Osteocyte (in vitro differentiated cells): ENCODE measurements around the gene ACER3. TPM values are rescaled to one million over a fixed set of nuclear protein-coding genes. Genes with fewer than 3 reads are reported as not detected.

Experiments
- DNase-seq: peaks from one replicate; pipeline ENCODE4 v3.0.0; 2021; ENCODE audit warnings: mixed read lengths; ENCODE audit not compliant: unreplicated experiment; ENCODE audit errors: extremely low spot score
- H3K27ac Mint-ChIP-seq: one replicate; pipeline ENCODE4 v1.8.0; 2021; ENCODE audit warnings: mild to moderate bottlenecking, mixed read lengths; ENCODE audit not compliant: unreplicated experiment
- H3K27me3 Mint-ChIP-seq: one replicate; pipeline ENCODE4 v1.8.0; 2021; ENCODE audit warnings: mixed read lengths; ENCODE audit not compliant: unreplicated experiment
- H3K36me3 Mint-ChIP-seq: one replicate; pipeline ENCODE4 v1.8.0; 2021; ENCODE audit warnings: mixed read lengths; ENCODE audit not compliant: unreplicated experiment
- H3K4me1 Mint-ChIP-seq: one replicate; pipeline ENCODE4 v1.8.0; 2021; ENCODE audit warnings: mixed read lengths; ENCODE audit not compliant: unreplicated experiment
- H3K4me3 Mint-ChIP-seq: one replicate; pipeline ENCODE4 v1.8.0; 2021; ENCODE audit warnings: mild to moderate bottlenecking, moderate library complexity, mixed read lengths; ENCODE audit not compliant: unreplicated experiment
- H3K9me3 Mint-ChIP-seq: one replicate; pipeline ENCODE4 v1.8.0; 2021; ENCODE audit warnings: mixed read lengths; ENCODE audit not compliant: unreplicated experiment
- total RNA-seq: library from RNA; stranded (reverse); gene quantifications from 2 replicates; pipeline ENCODE4 v1.2.1, GENCODE V29; 2021
- TF ChIP-seq, protein P1 (sequence below): fragments of 200-600 bp; sonication (generic); IDR thresholded peaks from 2 replicates; pipeline ENCODE4 v1.5.0; 2021; ENCODE audit warnings: antibody characterized with exemption, mild to moderate bottlenecking, moderate library complexity

Gene ACER3
- total RNA-seq, 1 donor from 2014 or later = 17.4 TPM

DNA sequence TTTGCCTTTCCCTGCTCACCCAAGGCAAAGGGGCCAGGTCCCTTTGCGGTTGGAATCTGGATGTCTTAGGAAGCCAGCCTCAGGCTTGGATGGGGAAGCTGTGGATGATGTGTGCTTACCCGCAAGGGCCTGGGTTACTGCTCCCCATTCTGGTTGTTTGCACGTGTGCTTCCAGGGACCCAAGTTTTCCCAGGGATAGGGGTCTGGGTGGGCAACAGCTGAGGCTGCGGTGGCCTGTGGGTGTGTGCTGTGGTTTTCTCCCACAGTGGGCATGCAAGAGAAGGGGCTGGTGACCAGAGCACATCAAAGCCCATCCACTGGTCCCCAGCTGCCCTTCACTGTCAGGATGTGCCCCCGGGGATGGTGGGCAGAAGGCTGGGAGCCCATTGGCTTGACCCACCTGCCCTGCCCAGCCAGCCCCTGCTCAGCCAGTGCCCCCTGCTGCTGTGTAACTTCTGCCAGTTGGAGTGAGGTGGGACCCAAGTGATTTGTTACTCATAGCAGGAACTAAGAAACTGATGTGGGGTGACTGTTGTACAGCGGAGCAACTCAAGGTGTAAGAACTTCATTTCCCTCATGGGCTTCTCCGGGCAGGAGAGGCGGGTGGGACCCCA lies 209.4 kb downstream of the ACER3 start:
- no peak for DNase-seq
- H3K27me3 Mint-ChIP-seq = no peaks in the 10 kb centered on the region
- H3K4me1 Mint-ChIP-seq = peaks cover 53% of the 10 kb centered on the region
- no peak overlapping the region for H3K27ac Mint-ChIP-seq
- H3K4me3 Mint-ChIP-seq = no peak overlapping the region
- H3K9me3 Mint-ChIP-seq = no peaks in the 10 kb centered on the region
- TF ChIP-seq, protein P1, sequence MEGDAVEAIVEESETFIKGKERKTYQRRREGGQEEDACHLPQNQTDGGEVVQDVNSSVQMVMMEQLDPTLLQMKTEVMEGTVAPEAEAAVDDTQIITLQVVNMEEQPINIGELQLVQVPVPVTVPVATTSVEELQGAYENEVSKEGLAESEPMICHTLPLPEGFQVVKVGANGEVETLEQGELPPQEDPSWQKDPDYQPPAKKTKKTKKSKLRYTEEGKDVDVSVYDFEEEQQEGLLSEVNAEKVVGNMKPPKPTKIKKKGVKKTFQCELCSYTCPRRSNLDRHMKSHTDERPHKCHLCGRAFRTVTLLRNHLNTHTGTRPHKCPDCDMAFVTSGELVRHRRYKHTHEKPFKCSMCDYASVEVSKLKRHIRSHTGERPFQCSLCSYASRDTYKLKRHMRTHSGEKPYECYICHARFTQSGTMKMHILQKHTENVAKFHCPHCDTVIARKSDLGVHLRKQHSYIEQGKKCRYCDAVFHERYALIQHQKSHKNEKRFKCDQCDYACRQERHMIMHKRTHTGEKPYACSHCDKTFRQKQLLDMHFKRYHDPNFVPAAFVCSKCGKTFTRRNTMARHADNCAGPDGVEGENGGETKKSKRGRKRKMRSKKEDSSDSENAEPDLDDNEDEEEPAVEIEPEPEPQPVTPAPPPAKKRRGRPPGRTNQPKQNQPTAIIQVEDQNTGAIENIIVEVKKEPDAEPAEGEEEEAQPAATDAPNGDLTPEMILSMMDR = no peak
- no peaks in the 10 kb centered on the region for H3K36me3 Mint-ChIP-seq

DNA sequence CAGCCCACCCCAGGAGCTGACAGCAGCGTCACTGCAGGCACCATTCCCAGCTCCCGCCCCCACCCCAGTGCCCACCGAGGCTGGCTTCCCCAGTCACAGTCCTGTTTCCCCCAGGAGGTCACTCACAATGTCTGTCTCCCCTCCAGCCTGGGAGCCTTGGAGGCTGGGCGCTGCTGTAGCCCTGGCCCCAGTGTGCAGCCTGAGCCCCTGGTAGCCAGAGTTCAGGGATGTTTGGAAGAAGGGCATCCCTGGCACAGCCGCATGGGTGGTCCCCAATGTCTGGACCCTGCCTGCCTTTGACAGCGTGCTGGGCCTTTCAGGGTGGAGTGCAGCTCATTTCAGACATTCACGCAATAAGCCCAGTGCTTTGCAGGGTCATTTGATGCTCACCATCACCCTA lies 210.4 kb downstream of the ACER3 start:
- no peak for DNase-seq

DNA sequence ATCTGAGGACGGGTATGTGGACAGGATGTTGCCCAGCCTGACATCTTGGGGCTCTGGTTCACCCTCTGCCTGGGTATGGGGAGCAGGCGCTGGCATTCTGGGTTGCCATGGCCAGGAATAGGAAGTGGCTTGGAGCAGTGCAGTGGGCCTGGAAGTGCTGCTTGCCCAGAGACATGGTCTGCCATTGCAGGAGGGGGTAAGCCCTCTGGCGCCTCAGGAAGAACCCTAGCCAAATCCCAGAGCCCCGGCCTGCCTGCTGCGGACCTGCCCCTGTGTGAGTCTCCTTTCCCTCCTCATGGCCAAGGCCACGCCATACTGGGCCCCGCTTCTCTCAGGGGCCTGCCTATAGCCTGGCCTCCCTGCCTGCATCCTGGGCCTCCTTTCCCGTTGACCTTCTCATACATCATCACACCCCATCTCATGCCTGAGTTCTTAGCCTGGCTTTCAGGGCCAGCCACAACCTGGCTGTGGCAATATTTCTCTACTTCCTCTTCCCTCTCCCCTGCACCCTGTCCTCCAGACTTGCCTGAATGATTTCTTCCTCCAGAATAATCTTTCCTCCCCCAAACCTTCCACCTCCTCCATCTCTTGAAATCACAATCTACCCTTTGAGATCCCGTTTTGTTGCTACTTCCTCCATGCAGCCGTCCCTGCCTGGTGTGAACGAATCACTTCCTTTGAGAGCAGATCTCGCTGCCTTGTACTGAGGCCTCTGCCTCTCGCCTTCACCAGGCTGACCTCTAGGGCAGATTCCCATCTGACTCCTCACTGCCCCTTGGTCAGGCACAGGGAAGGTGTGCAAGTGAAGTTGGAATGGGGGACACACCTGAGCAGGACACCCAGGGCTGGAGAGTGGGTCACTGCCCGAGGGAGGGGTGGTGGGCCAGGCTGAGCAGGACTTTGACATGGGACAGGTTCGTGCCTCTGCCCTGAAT lies 211.2 kb downstream of the ACER3 start:
- Mint-ChIP-seq H3K36me3 (no peaks in the 10 kb centered on the region), H3K27me3 (no peaks in the 10 kb centered on the region), H3K27ac (no peak overlapping the region), H3K9me3 (no peaks in the 10 kb centered on the region), H3K4me3 (no peak overlapping the region), H3K4me1 (peaks cover 48% of the 10 kb centered on the region)
- TF ChIP-seq, protein P1 = no peak
- no peak for DNase-seq

More for the DNA sequence above, 210.4 kb downstream of the ACER3 start:
- no peak overlapping the region for H3K4me3 Mint-ChIP-seq
- no peak overlapping the region for H3K27ac Mint-ChIP-seq
- H3K9me3 Mint-ChIP-seq = no peaks in the 10 kb centered on the region
- no peaks in the 10 kb centered on the region for H3K36me3 Mint-ChIP-seq
- H3K4me1 Mint-ChIP-seq = peaks cover 49% of the 10 kb centered on the region
- H3K27me3 Mint-ChIP-seq = no peaks in the 10 kb centered on the region
- TF ChIP-seq, protein P1 = no peak

DNA sequence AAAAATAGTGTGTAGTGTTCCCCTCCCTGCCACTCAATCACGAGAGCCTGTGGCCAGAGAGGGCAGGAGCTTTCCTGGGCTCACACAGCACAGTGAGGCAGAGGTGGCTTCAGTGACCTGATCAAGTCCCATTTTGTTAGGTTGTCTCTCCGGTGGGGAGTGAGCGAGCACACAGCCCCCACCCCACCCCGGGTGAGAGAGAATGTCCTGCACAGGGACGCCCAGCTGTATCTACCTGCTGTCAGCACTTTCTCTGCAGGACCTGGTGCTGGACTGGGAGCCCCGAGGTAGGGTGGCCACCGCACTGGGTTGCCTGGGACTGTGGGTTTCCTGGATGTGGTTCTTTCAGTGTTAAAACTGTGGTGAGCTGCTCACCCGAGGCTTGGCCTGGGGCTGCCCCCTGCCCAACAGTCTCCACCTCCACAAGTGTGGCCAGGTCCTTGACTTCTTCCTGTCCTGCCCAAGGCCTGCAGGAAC lies 212.2 kb downstream of the ACER3 start:
- Mint-ChIP-seq H3K36me3 (peaks cover under 1% of the 10 kb centered on the region), H3K27me3 (no peaks in the 10 kb centered on the region), H3K4me1 (peaks cover 41% of the 10 kb centered on the region), H3K9me3 (peaks cover 1% of the 10 kb centered on the region), H3K4me3 (no peak overlapping the region), H3K27ac (peak overlapping the region; percentile 97)
- TF ChIP-seq, protein P1 = no peak
- DNase-seq = no peak
